Epithelial cell of prostate (primary cell): ENCODE results near the gene AKNAD1.
A peak's percentile ranks its signal among the peaks of the same experiment; 100 is the strongest.

Experiments used
- DNase-seq: peaks from one replicate; pipeline ENCODE4 v3.0.0-alpha.2; 2011; ENCODE audit warnings: low read depth, low spot score
- H3K27ac ChIP-seq: fragments of 450-650 bp; 2 replicates; pipeline ENCODE4 v1.5.1; 2017; ENCODE audit warnings: mild to moderate bottlenecking

Gene AKNAD1

DNA sequence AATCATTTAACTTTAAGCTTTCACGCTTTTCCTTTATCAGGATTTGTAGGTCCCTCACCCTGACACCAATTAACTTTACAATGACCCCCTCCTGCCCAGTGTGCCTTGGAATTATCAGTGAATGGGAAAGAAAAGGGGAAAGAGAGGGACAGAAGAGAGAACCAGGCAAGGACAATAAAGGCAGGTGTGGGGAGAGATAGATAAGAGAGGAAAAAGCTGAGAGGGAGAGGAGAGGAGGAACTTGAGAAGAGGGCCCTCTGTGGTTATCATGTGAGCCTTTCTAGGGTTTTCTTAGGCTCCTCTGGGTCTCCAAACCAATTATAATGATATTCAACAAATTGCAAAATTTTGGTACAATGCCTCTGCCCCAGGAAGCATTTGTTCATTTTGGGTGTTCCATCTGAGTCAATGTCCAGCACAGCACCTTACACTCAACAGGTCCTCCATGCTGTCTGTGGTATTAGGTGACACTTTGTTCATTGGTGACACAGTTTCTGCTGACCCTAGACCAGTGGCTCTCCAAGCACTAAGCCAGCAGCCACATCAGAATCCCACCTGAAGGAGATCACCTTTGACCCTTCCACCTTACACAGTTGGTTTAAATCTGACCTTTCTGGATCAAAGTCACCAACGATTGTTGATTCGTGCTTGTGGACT, 14.2 kb downstream of the AKNAD1 start:
- H3K27ac ChIP-seq, result no peak overlapping the region
- no peak for DNase-seq

DNA sequence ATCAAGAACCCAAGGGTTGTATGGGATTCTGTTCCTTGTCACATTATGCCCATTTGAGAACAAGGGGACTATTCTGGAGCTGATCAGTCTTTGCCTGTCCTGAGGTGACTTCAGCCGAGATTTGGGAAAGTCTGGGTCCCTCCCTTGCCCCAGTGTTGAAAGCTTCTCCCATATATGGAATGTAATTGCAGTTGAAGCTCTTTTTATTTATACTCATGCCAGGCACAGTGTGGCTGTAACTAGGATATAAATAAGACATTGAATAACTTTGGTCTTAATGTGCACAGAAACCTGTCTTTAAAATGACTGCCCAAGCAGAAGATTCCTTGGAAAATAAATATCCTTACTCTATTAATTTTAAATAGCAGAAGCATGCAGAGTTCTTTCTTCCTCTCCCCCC, 15.2 kb downstream of the AKNAD1 start:
- no peak for DNase-seq
- no peak overlapping the region for H3K27ac ChIP-seq

DNA sequence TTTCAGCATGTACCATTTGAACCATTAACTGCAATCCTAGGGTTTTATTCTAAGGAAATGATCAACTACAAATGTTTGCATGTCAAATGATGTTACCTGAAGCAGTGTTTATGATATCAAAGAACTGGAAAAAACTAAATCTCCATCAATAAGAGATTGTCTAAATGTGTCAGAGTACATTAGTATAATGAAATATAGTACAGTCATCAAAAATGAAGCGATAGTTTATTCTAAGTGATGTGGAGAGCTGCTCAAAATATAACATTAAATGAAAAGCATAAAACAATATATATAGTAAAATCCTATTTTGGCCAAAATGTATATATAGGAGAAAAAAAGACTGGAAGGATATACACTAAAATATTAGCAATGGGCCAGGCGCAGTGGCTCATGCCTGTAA, 24.0 kb downstream of the AKNAD1 start:
- H3K27ac ChIP-seq, result no peak overlapping the region
- DNase-seq, result no peak

GRCh38 chr1:108831225-108831624, 25.7 kb downstream of the AKNAD1 start:
- DNase-seq, result no peak
- H3K27ac ChIP-seq, result peak overlapping the region; percentile 93

GRCh38 chr1:108830119-108831008, 26.5 kb downstream of the AKNAD1 start:
- H3K27ac ChIP-seq, result peak overlapping the region; percentile 93
- DNase-seq, result peak; percentile 27

DNA sequence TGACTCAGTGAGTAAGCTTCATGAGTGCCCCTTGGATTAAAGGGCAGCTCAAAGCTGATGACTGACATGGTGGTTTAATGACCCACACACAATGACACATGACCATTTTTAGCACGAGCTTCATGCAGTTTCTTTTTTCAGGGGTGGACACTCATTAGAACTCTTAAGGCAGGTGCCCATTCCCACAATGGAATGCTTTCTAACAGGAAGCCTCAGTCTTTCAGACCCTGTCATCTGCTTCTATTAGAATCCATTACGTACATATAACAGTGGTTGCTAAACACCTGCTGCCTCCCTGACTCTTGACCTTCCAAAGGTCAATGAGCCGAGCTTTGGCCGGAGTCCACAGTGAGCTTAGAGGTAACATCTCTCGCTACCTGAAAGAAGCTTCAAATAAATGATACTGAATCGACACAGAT, 27.4 kb downstream of the AKNAD1 start:
- no peak for DNase-seq
- H3K27ac ChIP-seq, result peak overlapping the region; percentile 93

DNA sequence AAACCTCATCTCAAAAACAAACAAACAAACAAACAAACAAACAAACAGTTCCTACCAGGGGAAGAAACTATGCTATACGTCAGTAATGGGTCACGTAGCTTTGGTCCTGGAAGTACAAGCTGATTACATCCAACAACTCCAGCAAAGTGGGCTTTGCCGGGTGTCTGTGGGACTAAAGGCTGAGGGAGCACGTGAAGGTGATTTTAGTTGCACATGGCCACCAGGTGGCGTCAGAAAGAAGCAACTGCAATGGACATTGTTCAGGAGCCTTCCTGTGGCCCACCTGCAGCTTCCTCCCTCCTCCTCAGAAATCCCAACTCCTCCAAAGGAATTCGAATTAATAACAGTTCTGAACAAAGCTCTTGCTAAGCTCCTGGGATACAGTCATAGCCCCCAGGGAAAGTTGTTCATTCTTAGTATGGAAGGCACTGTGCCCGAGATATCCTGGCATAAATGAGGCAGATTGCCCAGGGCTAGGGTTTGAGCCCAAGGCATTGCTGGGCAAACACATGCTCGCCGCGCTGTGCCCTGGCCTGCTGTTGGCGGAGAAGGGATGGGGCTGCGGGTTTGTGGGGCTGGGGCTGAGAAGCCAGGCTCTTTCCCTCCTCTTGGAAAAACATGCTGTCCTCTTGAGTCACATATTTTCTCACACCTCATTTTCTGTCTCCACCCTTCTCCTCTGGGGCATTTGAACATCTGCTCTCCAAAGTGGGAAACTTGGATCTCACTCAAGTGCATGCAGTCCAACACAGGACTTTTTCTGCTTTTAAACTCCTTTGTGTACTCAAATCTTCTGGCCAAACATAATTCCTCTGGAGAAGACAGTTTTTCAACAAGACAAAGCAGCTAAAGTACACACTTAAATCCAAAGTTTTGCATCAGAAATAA, 28.6 kb downstream of the AKNAD1 start:
- H3K27ac ChIP-seq, result peak overlapping the region; percentile 93
- DNase-seq, result peak; percentile 60

DNA sequence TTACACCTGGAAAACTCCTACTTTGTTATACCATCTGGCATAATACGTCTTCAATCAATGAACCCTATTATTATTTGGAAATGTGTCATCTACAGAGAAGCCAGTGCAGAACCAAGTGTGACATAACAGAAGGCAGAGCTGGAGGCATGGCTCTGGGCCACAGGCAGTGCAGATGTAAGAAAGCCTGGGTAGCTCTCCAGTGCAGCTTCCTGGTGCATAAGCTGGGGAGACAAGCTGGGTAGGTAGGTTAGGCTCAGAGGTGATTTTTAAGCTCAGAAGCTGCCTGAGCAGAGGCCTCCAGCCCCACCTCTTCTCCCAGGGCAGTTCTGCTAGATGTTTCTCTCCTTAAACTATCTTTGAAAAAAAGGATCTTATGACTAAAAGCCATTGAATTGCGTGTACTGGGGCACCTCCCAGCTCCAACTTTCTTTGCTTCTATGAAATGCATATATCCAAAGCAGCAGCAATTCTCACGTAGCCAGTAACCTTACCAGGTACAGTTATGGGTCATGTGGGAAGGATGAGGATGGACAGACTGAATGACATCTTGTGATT, 30.7 kb downstream of the AKNAD1 start:
- no peak overlapping the region for H3K27ac ChIP-seq
- DNase-seq, result no peak

DNA sequence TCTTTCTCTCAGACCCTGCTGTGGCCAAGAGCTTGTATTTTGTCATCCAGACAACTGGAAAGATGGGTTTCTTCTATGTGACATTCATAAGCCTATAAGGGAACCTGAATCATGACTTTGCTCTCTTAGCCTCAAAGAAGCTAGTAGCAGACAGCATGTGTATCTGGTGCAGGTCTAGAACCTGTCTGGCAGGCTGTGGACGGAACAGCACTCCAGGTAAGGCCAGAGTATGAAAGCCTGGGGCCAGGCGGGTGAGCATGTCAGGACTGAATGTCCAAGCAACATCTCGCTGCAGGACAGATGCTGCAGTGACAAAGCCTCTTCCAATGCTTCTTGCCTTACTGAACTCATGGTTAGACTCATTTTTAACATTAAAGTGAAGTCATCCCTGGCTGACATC, 32.8 kb downstream of the AKNAD1 start:
- H3K27ac ChIP-seq, result no peak overlapping the region
- DNase-seq, result no peak

- H3K27ac ChIP-seq, result no peak overlapping the region
- no peak for DNase-seq
These were observed 33.3 kb downstream of the AKNAD1 start for GRCh38 chr1:108823632-108824031.

DNA sequence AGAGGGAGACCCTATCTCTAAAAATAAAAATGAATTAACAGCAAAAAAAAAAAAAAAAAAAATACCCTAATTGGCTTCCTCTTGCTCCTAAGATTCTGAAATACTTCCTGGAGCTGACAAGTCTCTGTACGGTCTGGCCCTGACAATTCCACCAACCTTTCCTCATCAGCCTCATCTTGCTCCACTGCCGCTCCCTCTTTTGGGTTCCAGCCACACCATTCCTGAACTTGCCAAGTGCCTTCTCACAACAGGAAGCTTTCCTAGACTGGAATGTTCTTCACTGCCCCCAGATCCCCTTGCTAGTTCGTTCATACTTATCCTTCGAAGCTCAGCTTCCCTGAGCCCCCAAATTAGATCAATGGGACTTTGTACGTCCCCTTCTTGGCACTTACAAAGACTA, 37.0 kb downstream of the AKNAD1 start:
- no peak overlapping the region for H3K27ac ChIP-seq
- no peak for DNase-seq

- no peak for DNase-seq
- H3K27ac ChIP-seq, result no peak overlapping the region
These were observed 39.1 kb downstream of the AKNAD1 start for GRCh38 chr1:108817811-108818210.

- no peak overlapping the region for H3K27ac ChIP-seq
- no peak for DNase-seq
These were observed 39.9 kb downstream of the AKNAD1 start for GRCh38 chr1:108817016-108817415.

DNA sequence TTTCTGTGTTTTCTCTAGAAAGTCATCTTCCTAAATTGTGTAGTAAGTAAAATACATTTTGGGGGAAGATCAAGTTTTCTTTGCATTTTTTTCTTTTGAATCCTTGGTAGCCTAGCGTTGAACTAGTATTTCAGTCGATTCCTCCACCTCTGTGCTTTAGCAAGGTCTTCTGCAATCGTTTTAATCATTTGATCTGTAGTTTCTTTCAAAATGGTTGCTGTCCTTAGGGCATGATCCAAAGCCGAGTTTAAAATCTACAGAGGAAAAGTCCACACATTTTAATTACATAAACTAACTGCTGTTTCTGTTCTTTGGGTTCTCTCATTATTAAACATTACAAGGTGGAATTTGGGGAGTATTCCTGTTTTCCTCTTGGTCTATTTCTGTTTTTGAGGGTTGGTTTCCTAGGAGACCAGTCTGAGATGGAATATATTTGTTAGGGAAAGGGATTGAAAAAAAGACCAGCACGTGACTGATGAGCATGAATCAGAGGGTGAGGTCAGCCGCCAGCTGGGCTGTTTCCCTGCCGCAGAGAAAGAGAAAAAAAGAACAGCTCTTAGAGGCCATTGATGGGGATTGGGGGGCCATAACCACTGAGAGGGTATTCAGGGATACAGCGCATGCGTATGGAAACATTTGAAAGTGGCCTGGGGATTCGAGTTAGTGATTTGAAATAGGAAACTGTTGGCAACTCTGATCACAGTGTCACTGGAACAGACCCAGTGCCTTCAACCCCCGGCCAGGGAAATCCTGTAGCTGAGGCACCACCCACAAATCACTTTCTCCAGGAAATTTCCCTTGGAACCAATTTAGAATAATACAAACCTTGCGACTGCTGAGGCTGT, 40.6 kb downstream of the AKNAD1 start:
- no peak for DNase-seq
- H3K27ac ChIP-seq, result no peak overlapping the region

DNA sequence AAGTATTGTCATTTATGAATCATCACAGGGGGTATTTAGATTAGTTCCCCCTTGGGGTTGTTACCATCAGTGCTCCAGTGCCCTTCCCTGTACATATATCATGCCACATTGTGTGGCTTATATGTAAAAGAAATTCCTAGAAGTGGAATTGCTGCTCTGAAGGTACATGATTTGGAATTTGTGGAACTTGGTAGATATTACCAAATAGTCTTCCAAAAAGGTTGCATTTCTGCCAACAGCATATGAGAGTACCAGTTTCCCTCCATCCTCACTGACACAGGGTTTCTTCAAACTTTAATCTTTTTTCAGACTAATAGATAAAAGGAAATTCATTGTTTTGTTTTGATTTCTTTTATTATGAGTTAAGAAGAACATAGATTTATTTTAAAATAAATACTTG, 41.3 kb downstream of the AKNAD1 start:
- no peak overlapping the region for H3K27ac ChIP-seq
- DNase-seq, result no peak

- no peak overlapping the region for H3K27ac ChIP-seq
- DNase-seq, result no peak
These were observed 42.4 kb downstream of the AKNAD1 start for GRCh38 chr1:108814343-108815125.

GRCh38 chr1:108813326-108813725, 43.6 kb downstream of the AKNAD1 start:
- no peak for DNase-seq
- no peak overlapping the region for H3K27ac ChIP-seq

GRCh38 chr1:108811611-108812010, 45.3 kb downstream of the AKNAD1 start:
- no peak overlapping the region for H3K27ac ChIP-seq
- no peak for DNase-seq

GRCh38 chr1:108808438-108808837, 48.5 kb downstream of the AKNAD1 start:
- H3K27ac ChIP-seq, result no peak overlapping the region
- DNase-seq, result no peak
